ENCODE results near the gene ELP5.

The ELP5 gene

GRCh38 chr17:7219812-7220592 is 32.0 kb upstream of the ELP5 start, which contains the start of the genes ACADVL and DLG4:
ACADVL (plus strand) TSS chr17:7219938; CDS start chr17:7219985, 47 bp downstream.
DLG4 (minus strand) TSS chr17:7219836.
- peak; percentile 59 for DNase-seq

- DNase-seq = peak; percentile 32
Measured at GRCh38 chr17:7220593-7221277, 31.3 kb upstream of the ELP5 start.

- no peak for DNase-seq
Measured at GRCh38 chr17:7221278-7222092, 30.5 kb upstream of the ELP5 start.

GRCh38 chr17:7222093-7222971 is 29.7 kb upstream of the ELP5 start:
- no peak for DNase-seq

GRCh38 chr17:7222972-7223292 is 29.1 kb upstream of the ELP5 start:
- no peak for DNase-seq

GRCh38 chr17:7223375-7223774 is 28.6 kb upstream of the ELP5 start:
- DNase-seq = no peak

- DNase-seq = no peak
Measured at GRCh38 chr17:7224110-7224509, 27.9 kb upstream of the ELP5 start.

GRCh38 chr17:7224661-7225111 is 27.3 kb upstream of the ELP5 start:
- DNase-seq = no peak

- DNase-seq = no peak
Measured at GRCh38 chr17:7225711-7226331, 26.2 kb upstream of the ELP5 start.

- no peak for DNase-seq
Measured at GRCh38 chr17:7226721-7227710, 25.0 kb upstream of the ELP5 start.

- no peak for DNase-seq
Measured at GRCh38 chr17:7228920-7229319, 23.1 kb upstream of the ELP5 start.

- no peak for DNase-seq
Measured at GRCh38 chr17:7229504-7229903, 22.5 kb upstream of the ELP5 start.

GRCh38 chr17:7232114-7232513 is 19.9 kb upstream of the ELP5 start:
- no peak for DNase-seq

GRCh38 chr17:7233701-7234082 is 18.3 kb upstream of the ELP5 start:
- no peak for DNase-seq

GRCh38 chr17:7234083-7234951 is 17.7 kb upstream of the ELP5 start, which contains the start of gene DVL2:
DVL2 (minus strand) TSS chr17:7234517; CDS start chr17:7234262, 255 bp downstream.
- DNase-seq = peak; percentile 90

- DNase-seq = no peak
Measured at GRCh38 chr17:7235693-7236665, 16.0 kb upstream of the ELP5 start.

GRCh38 chr17:7236808-7237207 is 15.2 kb upstream of the ELP5 start:
- no peak for DNase-seq

GRCh38 chr17:7237266-7237760 is 14.7 kb upstream of the ELP5 start:
- DNase-seq = no peak

Measured in NCI-H1694 treated with DMSO at 0.1 percent for 48 hours (cell line).